HEK293 (cell line): ENCODE measurements around the gene TARBP1.

Source experiments
- CTCF ChIA-PET: fragments of 350-600 bp; formaldehyde crosslinking; extraction: SDS; loops from one replicate; lab custom pipeline; 2021; ENCODE audit warnings: antibody characterized with exemption; lab: Yijun Ruan, JAX
- POLR2A ChIA-PET: fragments of 300-600 bp; formaldehyde crosslinking; extraction: SDS; loops from one replicate; lab custom pipeline; 2020; ENCODE audit warnings: antibody characterized with exemption, inconsistent platforms; lab: Yijun Ruan, JAX
- H3K27ac ChIP-seq: fragments of 200-500 bp; sonication (Bioruptor generic); 2 replicates; pipeline ENCODE4 v1.5.1; 2014; ENCODE audit warnings: low read depth, low read length, control low read depth, inconsistent platforms; ENCODE audit errors: extremely low read depth
- H3K36me3 ChIP-seq, 2 experiments: fragments of 200-500 bp in 1 of 2; sonication (Bioruptor generic) in 1 of 2; 1 replicate in 1 of 2; 2 replicates in 1 of 2; pipeline ENCODE4 v1.5.1; 2014 to 2017; ENCODE audit warnings: inconsistent platforms in 2 of 2, low read length in 2 of 2; ENCODE audit not compliant: control insufficient read depth in 2 of 2, insufficient read depth in 1 of 2
- H3K4me1 ChIP-seq: fragments of 200-500 bp; sonication (Bioruptor generic); 2 replicates; pipeline ENCODE4 v1.5.1; 2014; ENCODE audit warnings: mild to moderate bottlenecking, low read length, inconsistent platforms; ENCODE audit not compliant: control insufficient read depth, insufficient read depth
- H3K4me3 ChIP-seq: 2 replicates; pipeline ENCODE4 v1.5.1; 2011; ENCODE audit warnings: low read depth, mild to moderate bottlenecking, control low read depth, low read length, moderate library complexity
- H3K9me3 ChIP-seq: fragments of 200-500 bp; sonication (Bioruptor generic); 2 replicates; pipeline ENCODE4 v1.5.1; 2014; ENCODE audit warnings: low read depth, low read length, inconsistent platforms; ENCODE audit not compliant: control insufficient read depth, insufficient read depth
- FEZF1 ChIP-seq: fragments of 450-650 bp; formaldehyde crosslinking; IDR thresholded peaks from 2 replicates; pipeline ENCODE4 v1.5.1; 2016; ENCODE audit warnings: missing biosample characterization, missing genetic modification characterization
- GLIS2 ChIP-seq: fragments of 450-650 bp; formaldehyde crosslinking; IDR thresholded peaks from 2 replicates; pipeline ENCODE4 v1.5.1; 2016; ENCODE audit warnings: missing biosample characterization, missing genetic modification characterization
- HOXC10 ChIP-seq: sonication (generic); formaldehyde crosslinking; IDR thresholded peaks from 2 replicates; pipeline ENCODE4 v1.8.1; 2023; ENCODE audit warnings: mild to moderate bottlenecking, missing genetic modification reagents
- KLF8 ChIP-seq: fragments of 450-650 bp; formaldehyde crosslinking; IDR thresholded peaks from 2 replicates; pipeline ENCODE4 v1.5.1; 2016; ENCODE audit warnings: missing biosample characterization, missing genetic modification characterization
- PATZ1 ChIP-seq: fragments of 450-650 bp; formaldehyde crosslinking; IDR thresholded peaks from 2 replicates; pipeline ENCODE4 v1.5.1; 2016; ENCODE audit warnings: missing biosample characterization, missing genetic modification characterization
- PBX3 ChIP-seq: sonication (generic); formaldehyde crosslinking; IDR thresholded peaks from 2 replicates; pipeline ENCODE4 v1.8.1; 2022; ENCODE audit warnings: mild to moderate bottlenecking, moderate library complexity, missing genetic modification reagents
- PRDM6 ChIP-seq: fragments of 450-650 bp; formaldehyde crosslinking; IDR thresholded peaks from 2 replicates; pipeline ENCODE4 v1.5.1; 2017; ENCODE audit warnings: missing biosample characterization, missing genetic modification characterization
- SP3 ChIP-seq: fragments of 450-650 bp; formaldehyde crosslinking; IDR thresholded peaks from 2 replicates; pipeline ENCODE4 v1.5.1; 2016; ENCODE audit warnings: missing biosample characterization, missing genetic modification characterization
- YY2 ChIP-seq: fragments of 450-650 bp; formaldehyde crosslinking; IDR thresholded peaks from 2 replicates; pipeline ENCODE4 v1.5.1; 2016; ENCODE audit warnings: missing biosample characterization, missing genetic modification characterization
- ZBTB17 ChIP-seq: fragments of 450-650 bp; formaldehyde crosslinking; IDR thresholded peaks from 2 replicates; pipeline ENCODE4 v1.5.1; 2016; ENCODE audit warnings: missing biosample characterization, missing genetic modification characterization
- ZBTB6 ChIP-seq: fragments of 450-650 bp; formaldehyde crosslinking; IDR thresholded peaks from 2 replicates; pipeline ENCODE4 v1.5.1; 2017; ENCODE audit warnings: missing biosample characterization, missing genetic modification characterization
- ZNF2 ChIP-seq: fragments of 450-650 bp; formaldehyde crosslinking; IDR thresholded peaks from 2 replicates; pipeline ENCODE4 v1.5.1; 2016; ENCODE audit warnings: missing biosample characterization, missing genetic modification characterization
- ZNF311 ChIP-seq: fragments of 450-650 bp; formaldehyde crosslinking; IDR thresholded peaks from 2 replicates; pipeline ENCODE4 v1.5.1; 2017; ENCODE audit warnings: missing biosample characterization, missing genetic modification characterization, borderline replicate concordance
- ZNF335 ChIP-seq: fragments of 450-650 bp; formaldehyde crosslinking; conservative IDR thresholded peaks from 2 replicates; pipeline ENCODE4 v1.5.1; 2016; ENCODE audit warnings: missing biosample characterization, missing genetic modification characterization
- ZNF366 ChIP-seq: fragments of 450-650 bp; formaldehyde crosslinking; conservative IDR thresholded peaks from 2 replicates; pipeline ENCODE4 v1.5.1; 2016; ENCODE audit warnings: missing biosample characterization, missing genetic modification characterization
- ZNF391 ChIP-seq: fragments of 450-650 bp; formaldehyde crosslinking; IDR thresholded peaks from 2 replicates; pipeline ENCODE4 v1.5.1; 2016; ENCODE audit warnings: low read depth, missing biosample characterization, missing genetic modification characterization, borderline replicate concordance
- ZNF423 ChIP-seq: fragments of 450-650 bp; formaldehyde crosslinking; IDR thresholded peaks from 2 replicates; pipeline ENCODE4 v1.5.1; 2016; ENCODE audit warnings: missing biosample characterization, missing genetic modification characterization
- ZNF518A ChIP-seq: fragments of 450-650 bp; formaldehyde crosslinking; conservative IDR thresholded peaks from 2 replicates; pipeline ENCODE4 v1.5.1; 2016; ENCODE audit warnings: low read depth, missing biosample characterization, missing genetic modification characterization
- ZNF555 ChIP-seq: fragments of 450-650 bp; formaldehyde crosslinking; conservative IDR thresholded peaks from 2 replicates; pipeline ENCODE4 v1.5.1; 2017; ENCODE audit warnings: missing biosample characterization, mild to moderate bottlenecking, missing genetic modification characterization, inconsistent platforms
- ZNF561 ChIP-seq: fragments of 450-650 bp; IDR thresholded peaks from 2 replicates; pipeline ENCODE4 v1.5.1; 2018; ENCODE audit warnings: missing biosample characterization, missing genetic modification characterization, borderline replicate concordance
- ZNF600 ChIP-seq: fragments of 450-650 bp; formaldehyde crosslinking; IDR thresholded peaks from 2 replicates; pipeline ENCODE4 v1.5.1; 2016; ENCODE audit warnings: missing biosample characterization, missing genetic modification characterization
- ZNF677 ChIP-seq: fragments of 450-650 bp; IDR thresholded peaks from 2 replicates; pipeline ENCODE4 v1.5.0; 2018; ENCODE audit warnings: missing biosample characterization, mild to moderate bottlenecking, missing genetic modification characterization, moderate library complexity

TARBP1 gene

GRCh38 chr1:234512451-234512861, 33.5 kb upstream of the TARBP1 start (continued):
- TF ChIP-seq ZBTB6 (tag by site-specific recombination) (no peak), ZNF677 (no peak)
- TF ChIP-seq, all 188 proteins: peak for 1

GRCh38 chr1:234509457-234510328, 30.7 kb upstream of the TARBP1 start:
- CTCF ChIA-PET = interaction anchor here (0.6 to 5.5 kb wide), 11 partner anchors 9 to 431 kb away, joined by 3 to 39 read pairs (median 4); no protein-coding TSS in a partner anchor
- Histone ChIP-seq H3K4me1 (0 out of 2 replicates have a peak, but pooled peaks cover 5% of the 10 kb centered on the region), H3K27ac (peak overlapping the region; percentile 55), H3K36me3 (no peaks in the 10 kb centered on the region), H3K4me3 (no peak overlapping the region), H3K9me3 (no peaks in the 10 kb centered on the region)
- POLR2A ChIA-PET = interaction anchor here (0.7 to 1.8 kb wide), 7 partner anchors 34 to 263 kb away, joined by 3 to 7 read pairs (median 3); partner anchors contain the start of gene IRF2BP2
- TF ChIP-seq ZBTB17 (tag by site-specific recombination) (peak; percentile 31; the same call in 1 of the 2 replicates), FEZF1 (peak; percentile 71), ZNF391 (no peak), ZNF423 (tag by site-specific recombination) (0 out of 2 replicates have a peak, but pooled peaks have one; percentile 66), ZNF311 (tag by site-specific recombination) (no peak), ZNF561 (tag by site-specific recombination) (peak; percentile 50; the same call in 1 of the 2 replicates), PRDM6 (tag by site-specific recombination) (peak; percentile 96), YY2 (0 out of 2 replicates have a peak, but pooled peaks have one; percentile 54), PATZ1 (peak; percentile 83), ZNF555 (tag by site-specific recombination) (no peak), ZNF2 (tag by site-specific recombination) (peak; percentile 58), ZNF518A (tag by site-specific recombination) (0 out of 2 replicates have a peak, but pooled peaks have one; percentile 29), PBX3 (CRISPR knock-in tag) (no peak), ZNF335 (tag by site-specific recombination) (peak; percentile 92), HOXC10 (CRISPR knock-in tag) (no peak), KLF8 (tag by site-specific recombination) (0 out of 2 replicates have a peak, but pooled peaks have one; percentile 21), ZNF366 (tag by site-specific recombination) (peak; percentile 80), ZNF600 (tag by site-specific recombination) (peak; percentile 36; the same call in 1 of the 2 replicates), SP3 (tag by site-specific recombination) (peak; percentile 49; the same call in 1 of the 2 replicates), GLIS2 (tag by site-specific recombination) (peak; percentile 62)
